ENCODE data around the gene PRSS1. TPM values are rescaled to one million over a fixed set of nuclear protein-coding genes. Genes with fewer than 3 reads are reported as not detected.

PRSS1 gene
- total and polyA plus RNA-seq, 2 donors (not counting 1 experiment from before 2014, with no cell fraction given) = not detected

DNA sequence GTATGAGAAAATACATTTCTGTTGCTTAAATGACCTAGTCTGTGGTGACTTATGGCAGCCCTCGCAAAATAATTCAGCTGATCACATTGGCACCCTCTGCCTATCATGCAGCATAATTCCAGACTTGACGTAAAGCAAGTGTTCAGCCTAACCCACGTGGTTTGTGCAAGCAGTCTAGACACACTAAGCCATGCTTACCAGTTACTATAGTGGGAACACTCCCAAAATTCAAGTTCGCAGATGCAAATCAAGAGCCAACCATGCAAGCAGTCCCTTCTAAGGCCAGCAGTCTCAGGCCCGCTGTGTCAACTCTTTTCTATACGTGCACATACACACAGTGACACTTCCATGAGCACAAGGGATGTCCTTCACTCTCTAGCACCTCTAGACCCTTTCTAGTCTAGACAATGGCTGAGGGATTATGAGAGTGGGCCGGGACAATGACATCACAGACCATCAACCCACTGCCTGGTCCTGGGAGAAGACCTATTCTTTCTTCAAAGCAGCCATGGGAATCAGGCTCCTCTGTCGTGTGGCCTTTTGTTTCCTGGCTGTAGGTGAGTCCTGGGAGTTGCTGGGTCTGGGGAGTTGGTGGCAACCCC lies 29.0 kb upstream of the PRSS1 start:
- Mint-ChIP-seq H3K9me3 (ENCODE audit: insufficient read depth) (no peaks in the 10 kb centered on the region), H3K27me3 (peaks cover 15% of the 10 kb centered on the region), H3K4me1 (peaks cover 12% of the 10 kb centered on the region), H3K4me3 (no peak overlapping the region), H3K27ac (no peak overlapping the region)
- Histone ChIP-seq H3K9me3 (ENCODE audit: control extremely low read depth in 1 of 3, control insufficient read depth in 2 of 3, insufficient read depth in 1 of 3, low read length in 2 of 3) (no peaks in the 10 kb centered on the region), H3K4me2 (replicated peaks; ENCODE audit: low read depth, low read length, poor library complexity, severe bottlenecking) (no peak overlapping the region), H3K4me1 (ENCODE audit: control insufficient read depth in 2 of 2, insufficient read depth in 2 of 2, low read length in 2 of 2) (peaks cover 10 to 27% of the 10 kb centered on the region in 2 donors), H3K27ac (ENCODE audit: low read length in 2 of 2) (no peak overlapping the region), H2AFZ (ENCODE audit: insufficient read depth, low read depth, low read length, poor library complexity, severe bottlenecking) (no peak overlapping the region), H3K79me2 (ENCODE audit: control insufficient read depth, insufficient read depth, low read length) (no peaks in the 10 kb centered on the region), H3K9ac (ENCODE audit: low read length) (no peak overlapping the region), H3K27me3 (replicated peaks in 1 of 4; ENCODE audit: control extremely low read depth in 1 of 4, control insufficient read depth in 3 of 4, insufficient read depth in 4 of 4, low read length in 3 of 4) (peaks cover 0 to 24% (median 11%) of the 10 kb centered on the region in 4 experiments), H3K4me3 (ENCODE audit: control extremely low read depth in 1 of 5, extremely low read depth in 1 of 5, insufficient read depth in 1 of 5, low read depth in 2 of 5, low read length in 4 of 5) (no peak overlapping the region), H4K20me1 (ENCODE audit: control insufficient read depth, insufficient read depth, low read length, poor library complexity, severe bottlenecking) (no peaks in the 10 kb centered on the region), H3K36me3 (replicated peaks in 1 of 2; ENCODE audit: control extremely low read depth in 1 of 2, control insufficient read depth in 1 of 2, extremely low read depth in 1 of 2, insufficient read depth in 2 of 2, low read length in 1 of 2) (no peaks in the 10 kb centered on the region)
- intact Hi-C loops (cut with micrococcal nuclease) = no loop called here
- TF ChIP-seq, protein P1, sequence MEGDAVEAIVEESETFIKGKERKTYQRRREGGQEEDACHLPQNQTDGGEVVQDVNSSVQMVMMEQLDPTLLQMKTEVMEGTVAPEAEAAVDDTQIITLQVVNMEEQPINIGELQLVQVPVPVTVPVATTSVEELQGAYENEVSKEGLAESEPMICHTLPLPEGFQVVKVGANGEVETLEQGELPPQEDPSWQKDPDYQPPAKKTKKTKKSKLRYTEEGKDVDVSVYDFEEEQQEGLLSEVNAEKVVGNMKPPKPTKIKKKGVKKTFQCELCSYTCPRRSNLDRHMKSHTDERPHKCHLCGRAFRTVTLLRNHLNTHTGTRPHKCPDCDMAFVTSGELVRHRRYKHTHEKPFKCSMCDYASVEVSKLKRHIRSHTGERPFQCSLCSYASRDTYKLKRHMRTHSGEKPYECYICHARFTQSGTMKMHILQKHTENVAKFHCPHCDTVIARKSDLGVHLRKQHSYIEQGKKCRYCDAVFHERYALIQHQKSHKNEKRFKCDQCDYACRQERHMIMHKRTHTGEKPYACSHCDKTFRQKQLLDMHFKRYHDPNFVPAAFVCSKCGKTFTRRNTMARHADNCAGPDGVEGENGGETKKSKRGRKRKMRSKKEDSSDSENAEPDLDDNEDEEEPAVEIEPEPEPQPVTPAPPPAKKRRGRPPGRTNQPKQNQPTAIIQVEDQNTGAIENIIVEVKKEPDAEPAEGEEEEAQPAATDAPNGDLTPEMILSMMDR (IDR thresholded peaks at IDR 0.05) = no peak
- TF ChIP-seq EZH2 (IDR thresholded peaks at IDR 0.05; ENCODE audit: borderline replicate concordance, insufficient read depth, low read depth, low read length, poor library complexity, severe bottlenecking) = no peak
- CTCF ChIA-PET = no interaction called here
- WGBS (ENCODE audit: insufficient coverage) = 95% methylated on average over 6 of the region's 8 CpGs
- POLR2A ChIA-PET = no interaction called here
- DNase-seq (no peak), ATAC-seq (ENCODE audit: low read depth) (no peak)

DNA sequence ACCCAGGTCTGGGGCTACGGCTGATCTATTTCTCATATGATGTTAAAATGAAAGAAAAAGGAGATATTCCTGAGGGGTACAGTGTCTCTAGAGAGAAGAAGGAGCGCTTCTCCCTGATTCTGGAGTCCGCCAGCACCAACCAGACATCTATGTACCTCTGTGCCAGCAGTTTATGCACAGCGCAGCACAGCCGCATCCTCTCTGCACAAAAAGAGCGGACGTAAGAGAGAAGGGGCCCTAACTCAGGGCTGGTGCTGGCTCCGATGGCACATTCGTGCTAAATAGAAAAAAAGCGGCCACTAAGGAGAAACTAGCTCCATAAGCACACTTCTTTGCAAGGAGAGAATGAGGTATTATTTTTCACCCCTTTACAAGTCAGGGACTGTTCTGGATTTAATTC lies 28.3 kb upstream of the PRSS1 start:
- intact Hi-C loops (cut with micrococcal nuclease) = no loop called here
- POLR2A ChIA-PET = no interaction called here
- no peaks in the 10 kb centered on the region for H3K36me3 ChIP-seq (replicated peaks in 1 of 2; ENCODE audit: control extremely low read depth in 1 of 2, control insufficient read depth in 1 of 2, extremely low read depth in 1 of 2, insufficient read depth in 2 of 2, low read length in 1 of 2)
- no peak for TF ChIP-seq EZH2 (IDR thresholded peaks at IDR 0.05; ENCODE audit: borderline replicate concordance, insufficient read depth, low read depth, low read length, poor library complexity, severe bottlenecking)
- TF ChIP-seq, protein P1 (IDR thresholded peaks at IDR 0.05) = no peak
- no peaks in the 10 kb centered on the region for H3K9me3 Mint-ChIP-seq (ENCODE audit: insufficient read depth)
- H4K20me1 ChIP-seq (ENCODE audit: control insufficient read depth, insufficient read depth, low read length, poor library complexity, severe bottlenecking) = no peaks in the 10 kb centered on the region
- H3K27me3 Mint-ChIP-seq = peaks cover 22% of the 10 kb centered on the region
- H3K27me3 ChIP-seq (replicated peaks in 1 of 4; ENCODE audit: control extremely low read depth in 1 of 4, control insufficient read depth in 3 of 4, insufficient read depth in 4 of 4, low read length in 3 of 4) = peaks cover 0 to 26% (median 12%) of the 10 kb centered on the region in 4 experiments
- DNase-seq (peak; percentile 29), ATAC-seq (ENCODE audit: low read depth) (no peak)
- H3K4me2 ChIP-seq (replicated peaks; ENCODE audit: low read depth, low read length, poor library complexity, severe bottlenecking) = no peak overlapping the region
- H3K4me3 ChIP-seq (ENCODE audit: control extremely low read depth in 1 of 5, extremely low read depth in 1 of 5, insufficient read depth in 1 of 5, low read depth in 2 of 5, low read length in 4 of 5) = no peak overlapping the region
- no peak overlapping the region for H3K9ac ChIP-seq (ENCODE audit: low read length)
- H3K27ac Mint-ChIP-seq = no peak overlapping the region
- H3K4me1 Mint-ChIP-seq = peaks cover 11% of the 10 kb centered on the region
- CTCF ChIA-PET = interaction anchor here (1.4 kb wide), 1 partner anchor 8 kb away, joined by 3 read pairs; no protein-coding TSS in a partner anchor
- H3K9me3 ChIP-seq (ENCODE audit: control extremely low read depth in 1 of 3, control insufficient read depth in 2 of 3, insufficient read depth in 1 of 3, low read length in 2 of 3) = no peaks in the 10 kb centered on the region
- H3K4me1 ChIP-seq (ENCODE audit: control insufficient read depth in 2 of 2, insufficient read depth in 2 of 2, low read length in 2 of 2) = peaks cover 10 to 23% of the 10 kb centered on the region in 2 donors
- no peak overlapping the region for H2AFZ ChIP-seq (ENCODE audit: insufficient read depth, low read depth, low read length, poor library complexity, severe bottlenecking)
- H3K27ac ChIP-seq (ENCODE audit: low read length in 2 of 2) = no peak overlapping the region
- H3K4me3 Mint-ChIP-seq = no peak overlapping the region
- 16% methylated on average over 5 of the region's 10 CpGs for WGBS (ENCODE audit: insufficient coverage)
- H3K79me2 ChIP-seq (ENCODE audit: control insufficient read depth, insufficient read depth, low read length) = no peaks in the 10 kb centered on the region

Data from B cell (primary cell).